Lower leg skin (tissue), 3 donors: ENCODE results near the gene MCM7.

Experiments
- CTCF ChIP-seq, 3 donors: fragments of 450-650 bp; IDR thresholded peaks; one replicate each; pipeline ENCODE4 v1.5.1; 2016; ENCODE audit warnings: antibody characterized with exemption in 3 of 3, mild to moderate bottlenecking in 3 of 3, moderate library complexity in 2 of 3
- POLR2A ChIP-seq, 2 donors: fragments of 450-650 bp; IDR thresholded peaks; one replicate each; pipeline ENCODE4 v1.6.1; 2016 to 2017; ENCODE audit warnings: antibody characterized with exemption in 2 of 2, mild to moderate bottlenecking in 1 of 2, moderate library complexity in 1 of 2

- TF ChIP-seq CTCF (IDR thresholded peaks at IDR 0.05), result no peak
- TF ChIP-seq POLR2A (IDR thresholded peaks at IDR 0.05), result no peak
Observed at GRCh38 chr7:100120733-100121036, 19.5 kb upstream of the MCM7 start.
